H9 (cell line): ENCODE data around the gene GSN. TPM values are rescaled to one million over a fixed set of nuclear protein-coding genes. Genes with fewer than 3 reads are reported as not detected.

Source experiments
- DNase-seq: peaks from one replicate; pipeline ENCODE4 v3.0.0-alpha.2; 2017
- H2AFZ ChIP-seq: one replicate; pipeline ENCODE4 v1.6.1; 2013; ENCODE audit warnings: mild to moderate bottlenecking, low read length, control low read depth, moderate library complexity
- H2AK5ac ChIP-seq: 2 replicates; pipeline ENCODE4 v1.6.1; 2013; ENCODE audit warnings: low read length, control low read depth, mixed read lengths; ENCODE audit not compliant: insufficient read length
- H2BK120ac ChIP-seq: one replicate; pipeline ENCODE4 v1.6.1; 2013; ENCODE audit warnings: low read depth, mild to moderate bottlenecking, low read length, control low read depth, inconsistent platforms; ENCODE audit not compliant: poor library complexity, severe bottlenecking
- H2BK12ac ChIP-seq: 2 replicates; pipeline ENCODE4 v1.6.1; 2013; ENCODE audit warnings: low read length, control low read depth, mixed read lengths, low read depth; ENCODE audit not compliant: insufficient read length
- H2BK15ac ChIP-seq: 2 replicates; pipeline ENCODE4 v1.6.1; 2013; ENCODE audit warnings: low read depth, low read length, control low read depth
- H2BK20ac ChIP-seq: one replicate; pipeline ENCODE4 v1.6.1; 2013; ENCODE audit warnings: low read depth, mild to moderate bottlenecking, low read length, control low read depth, inconsistent platforms; ENCODE audit not compliant: poor library complexity, severe bottlenecking
- H2BK5ac ChIP-seq: 2 replicates; pipeline ENCODE4 v1.6.1; 2013; ENCODE audit warnings: low read length, control low read depth, mixed read lengths; ENCODE audit not compliant: insufficient read length
- H3K14ac ChIP-seq: 2 replicates; pipeline ENCODE4 v1.6.1; 2013; ENCODE audit warnings: low read length, control low read depth; ENCODE audit not compliant: insufficient read depth
- H3K18ac ChIP-seq: 2 replicates; pipeline ENCODE4 v1.6.1; 2013; ENCODE audit warnings: low read depth, mild to moderate bottlenecking, mixed read lengths, low read length, control low read depth; ENCODE audit not compliant: insufficient read length
- H3K23ac ChIP-seq: 2 replicates; pipeline ENCODE4 v1.6.1; 2013; ENCODE audit warnings: low read length, control low read depth, mixed read lengths, low read depth; ENCODE audit not compliant: insufficient read length
- H3K23me2 ChIP-seq: 2 replicates; pipeline ENCODE4 v1.6.1; 2013; ENCODE audit warnings: low read depth, mild to moderate bottlenecking, mixed read lengths, low read length, control low read depth; ENCODE audit not compliant: insufficient read length, poor library complexity, severe bottlenecking
- H3K27ac ChIP-seq: 2 replicates; pipeline ENCODE4 v1.5.1; 2013; ENCODE audit warnings: low read length, control low read depth, mixed read lengths, low read depth; ENCODE audit not compliant: insufficient read length
- H3K27me3 ChIP-seq: 2 replicates; pipeline ENCODE4 v1.6.1; 2013; ENCODE audit warnings: low read length, control low read depth, inconsistent platforms; ENCODE audit not compliant: insufficient read depth
- H3K4ac ChIP-seq: 2 replicates; pipeline ENCODE4 v1.6.1; 2013; ENCODE audit warnings: low read depth, mild to moderate bottlenecking, control low read depth, inconsistent platforms, low read length, moderate library complexity
- H3K4me1 ChIP-seq: 2 replicates; pipeline ENCODE4 v1.6.1; 2013; ENCODE audit warnings: low read length, control low read depth, inconsistent platforms; ENCODE audit not compliant: insufficient read depth
- H3K4me2 ChIP-seq: 2 replicates; pipeline ENCODE4 v1.6.1; 2013; ENCODE audit warnings: low read length, control low read depth, mixed read lengths; ENCODE audit not compliant: insufficient read length, insufficient read depth
- H3K56ac ChIP-seq: 2 replicates; pipeline ENCODE4 v1.6.1; 2013; ENCODE audit warnings: low read depth, mild to moderate bottlenecking, mixed read lengths, low read length, control low read depth; ENCODE audit not compliant: insufficient read length
- H3K79me1 ChIP-seq: 2 replicates; pipeline ENCODE4 v1.6.1; 2013; ENCODE audit warnings: low read depth, mild to moderate bottlenecking, moderate library complexity, low read length, control low read depth, inconsistent platforms; ENCODE audit not compliant: insufficient read depth, poor library complexity, severe bottlenecking
- H3K79me2 ChIP-seq: 2 replicates; pipeline ENCODE4 v1.6.1; 2013; ENCODE audit warnings: low read length, control low read depth, inconsistent platforms; ENCODE audit not compliant: insufficient read depth
- H3K9ac ChIP-seq: 2 replicates; pipeline ENCODE4 v1.6.1; 2013; ENCODE audit warnings: low read length, control low read depth, mixed read lengths; ENCODE audit not compliant: insufficient read length; ENCODE audit errors: extremely low read depth
- H3K9me3 ChIP-seq: one replicate; pipeline ENCODE4 v1.6.1; 2013; ENCODE audit warnings: low read depth, low read length, inconsistent platforms; ENCODE audit not compliant: control insufficient read depth
- H3T11ph ChIP-seq: one replicate; pipeline ENCODE4 v1.6.1; 2013; ENCODE audit warnings: mild to moderate bottlenecking, low read length, control low read depth, inconsistent platforms
- H4K20me1 ChIP-seq: one replicate; pipeline ENCODE4 v1.6.1; 2013; ENCODE audit not compliant: control insufficient read depth, insufficient read length, insufficient read depth
- H4K5ac ChIP-seq: 2 replicates; pipeline ENCODE4 v1.6.1; 2013; ENCODE audit warnings: low read depth, mild to moderate bottlenecking, mixed read lengths, low read length, control low read depth; ENCODE audit not compliant: insufficient read length
- H4K8ac ChIP-seq: replicated peaks from 2 replicates; pipeline ENCODE4 v1.6.1; 2013; ENCODE audit warnings: low read length, control low read depth, mixed read lengths, low read depth; ENCODE audit not compliant: insufficient read length
- H4K91ac ChIP-seq: 2 replicates; pipeline ENCODE4 v1.6.1; 2013; ENCODE audit warnings: low read depth, mild to moderate bottlenecking, moderate library complexity, mixed read lengths, low read length, control low read depth; ENCODE audit not compliant: insufficient read length
- H3K27ac Mint-ChIP-seq, 3 experiments: 2 replicates in 2 of 3; 3 replicates in 1 of 3; pipeline ENCODE4 v1.8.0; 2020 to 2021; ENCODE audit warnings: mixed read lengths in 3 of 3, mild to moderate bottlenecking in 1 of 3, moderate library complexity in 1 of 3
- H3K27me3 Mint-ChIP-seq: 2 replicates; pipeline ENCODE4 v1.8.0; 2021; ENCODE audit warnings: low read depth, mild to moderate bottlenecking, moderate library complexity, mixed read lengths
- H3K36me3 Mint-ChIP-seq, 3 experiments: 2 replicates in 2 of 3; 3 replicates in 1 of 3; pipeline ENCODE4 v1.8.0; 2020 to 2021; ENCODE audit warnings: low read depth in 3 of 3, mixed read lengths in 3 of 3; ENCODE audit not compliant: insufficient read depth in 1 of 3
- H3K4me1 Mint-ChIP-seq, 2 experiments: 2 replicates each; pipeline ENCODE4 v1.8.0; 2020; ENCODE audit warnings: mixed read lengths in 2 of 2
- H3K4me3 Mint-ChIP-seq, 2 experiments: 2 replicates in 1 of 2; 3 replicates in 1 of 2; pipeline ENCODE4 v1.8.0; 2020 to 2021; ENCODE audit warnings: mild to moderate bottlenecking in 2 of 2, mixed read lengths in 2 of 2, moderate library complexity in 1 of 2
- H3K9me3 Mint-ChIP-seq, 2 experiments: 2 replicates in 1 of 2; 3 replicates in 1 of 2; pipeline ENCODE4 v1.8.0; 2020; ENCODE audit warnings: mild to moderate bottlenecking in 2 of 2, mixed read lengths in 2 of 2, moderate library complexity in 1 of 2
- CTCF ChIP-seq: fragments of 200-600 bp; sonication (generic); conservative IDR thresholded peaks from 3 replicates; pipeline ENCODE4 v1.8.0; 2021; ENCODE audit warnings: antibody characterized with exemption, mild to moderate bottlenecking
- WGBS: extraction: QIAGEN DNeasy Blood & Tissue Kit; methylation state at CpG from one replicate; pipeline ENCODE4 v1.1.7; 2013; ENCODE audit warnings: missing lambda C conversion rate, low lambda C conversion rate, mixed read lengths; ENCODE audit not compliant: insufficient read length; ENCODE audit errors: extremely low coverage; 5-methylcytosine and 5-hydroxymethylcytosine counted together
- total RNA-seq: library from RNA; stranded (reverse); gene quantifications from 2 replicates; pipeline ENCODE4 v1.2.1, GENCODE V29; 2021

The GSN gene
- total RNA-seq, 1 experiment from 2014 or later: 14.9 TPM

GRCh38 chr9:121364077-121364476 lies 96.1 kb downstream of the GSN start:
- H2BK20ac ChIP-seq: no peak overlapping the region
- no peak overlapping the region for H3K18ac ChIP-seq
- Mint-ChIP-seq H3K4me3 (no peak overlapping the region), H3K27ac (no peak overlapping the region), H3K9me3 (no peaks in the 10 kb centered on the region), H3K4me1 (peaks cover 13 to 30% of the 10 kb centered on the region in 2 experiments), H3K27me3 (peaks cover 15% of the 10 kb centered on the region), H3K36me3 (peaks cover 0 to 4% (median 0%) of the 10 kb centered on the region in 3 experiments; a peak in 1 of 7 replicates)
- WGBS: no CpG with 5 or more reads among the region's 5 CpGs
- no peak overlapping the region for H3K9ac ChIP-seq
- no peaks in the 10 kb centered on the region for H4K20me1 ChIP-seq
- no peak overlapping the region for H2AFZ ChIP-seq
- no peaks in the 10 kb centered on the region for H3K79me2 ChIP-seq
- H3K27ac ChIP-seq: no peak overlapping the region
- no peak overlapping the region for H2BK5ac ChIP-seq
- H3K56ac ChIP-seq: no peak overlapping the region
- H3K9me3 ChIP-seq: no peaks in the 10 kb centered on the region
- no peak for TF ChIP-seq CTCF
- no peak overlapping the region for H2BK12ac ChIP-seq
- H3K4me1 ChIP-seq: no peaks in the 10 kb centered on the region
- no peak overlapping the region for H2BK15ac ChIP-seq
- no peak overlapping the region for H4K5ac ChIP-seq
- H3K27me3 ChIP-seq: no peaks in the 10 kb centered on the region; the same call in 1 of the 2 replicates
- no peak overlapping the region for H4K8ac ChIP-seq
- no peaks in the 10 kb centered on the region for H3K23me2 ChIP-seq
- no peak overlapping the region for H2BK120ac ChIP-seq
- H4K91ac ChIP-seq: no peak overlapping the region
- H3K79me1 ChIP-seq: no peaks in the 10 kb centered on the region
- H3K14ac ChIP-seq: no peak overlapping the region
- no peak for DNase-seq
- no peak overlapping the region for H3K4me2 ChIP-seq
- H3K4ac ChIP-seq: no peak overlapping the region
- no peak overlapping the region for H2AK5ac ChIP-seq
- H3T11ph ChIP-seq: no peak overlapping the region
- no peak overlapping the region for H3K23ac ChIP-seq
